Stimulated activated CD4-positive, alpha-beta T cell treated with anti-CD3 and anti-CD28 coated beads, Interleukin-1b, Interleukin-23, amount 100 ng/mL, for 1 hour (primary cell): ENCODE data around the gene ADAMTS19.
"Not testable (repeated sequence)": the region's sequence is repeated elsewhere in the genome, so short reads cannot be mapped to it uniquely, and the experiment has no call there.

ENCODE experiments used
- DNase-seq, 2 donors: peaks; one replicate each; pipeline ENCODE4 v3.0.0-alpha.2; 2020; ENCODE audit warnings: low read depth in 2 of 2

ADAMTS19 gene, protein sequence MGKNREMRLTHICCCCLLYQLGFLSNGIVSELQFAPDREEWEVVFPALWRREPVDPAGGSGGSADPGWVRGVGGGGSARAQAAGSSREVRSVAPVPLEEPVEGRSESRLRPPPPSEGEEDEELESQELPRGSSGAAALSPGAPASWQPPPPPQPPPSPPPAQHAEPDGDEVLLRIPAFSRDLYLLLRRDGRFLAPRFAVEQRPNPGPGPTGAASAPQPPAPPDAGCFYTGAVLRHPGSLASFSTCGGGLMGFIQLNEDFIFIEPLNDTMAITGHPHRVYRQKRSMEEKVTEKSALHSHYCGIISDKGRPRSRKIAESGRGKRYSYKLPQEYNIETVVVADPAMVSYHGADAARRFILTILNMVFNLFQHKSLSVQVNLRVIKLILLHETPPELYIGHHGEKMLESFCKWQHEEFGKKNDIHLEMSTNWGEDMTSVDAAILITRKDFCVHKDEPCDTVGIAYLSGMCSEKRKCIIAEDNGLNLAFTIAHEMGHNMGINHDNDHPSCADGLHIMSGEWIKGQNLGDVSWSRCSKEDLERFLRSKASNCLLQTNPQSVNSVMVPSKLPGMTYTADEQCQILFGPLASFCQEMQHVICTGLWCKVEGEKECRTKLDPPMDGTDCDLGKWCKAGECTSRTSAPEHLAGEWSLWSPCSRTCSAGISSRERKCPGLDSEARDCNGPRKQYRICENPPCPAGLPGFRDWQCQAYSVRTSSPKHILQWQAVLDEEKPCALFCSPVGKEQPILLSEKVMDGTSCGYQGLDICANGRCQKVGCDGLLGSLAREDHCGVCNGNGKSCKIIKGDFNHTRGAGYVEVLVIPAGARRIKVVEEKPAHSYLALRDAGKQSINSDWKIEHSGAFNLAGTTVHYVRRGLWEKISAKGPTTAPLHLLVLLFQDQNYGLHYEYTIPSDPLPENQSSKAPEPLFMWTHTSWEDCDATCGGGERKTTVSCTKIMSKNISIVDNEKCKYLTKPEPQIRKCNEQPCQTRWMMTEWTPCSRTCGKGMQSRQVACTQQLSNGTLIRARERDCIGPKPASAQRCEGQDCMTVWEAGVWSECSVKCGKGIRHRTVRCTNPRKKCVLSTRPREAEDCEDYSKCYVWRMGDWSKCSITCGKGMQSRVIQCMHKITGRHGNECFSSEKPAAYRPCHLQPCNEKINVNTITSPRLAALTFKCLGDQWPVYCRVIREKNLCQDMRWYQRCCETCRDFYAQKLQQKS

DNA sequence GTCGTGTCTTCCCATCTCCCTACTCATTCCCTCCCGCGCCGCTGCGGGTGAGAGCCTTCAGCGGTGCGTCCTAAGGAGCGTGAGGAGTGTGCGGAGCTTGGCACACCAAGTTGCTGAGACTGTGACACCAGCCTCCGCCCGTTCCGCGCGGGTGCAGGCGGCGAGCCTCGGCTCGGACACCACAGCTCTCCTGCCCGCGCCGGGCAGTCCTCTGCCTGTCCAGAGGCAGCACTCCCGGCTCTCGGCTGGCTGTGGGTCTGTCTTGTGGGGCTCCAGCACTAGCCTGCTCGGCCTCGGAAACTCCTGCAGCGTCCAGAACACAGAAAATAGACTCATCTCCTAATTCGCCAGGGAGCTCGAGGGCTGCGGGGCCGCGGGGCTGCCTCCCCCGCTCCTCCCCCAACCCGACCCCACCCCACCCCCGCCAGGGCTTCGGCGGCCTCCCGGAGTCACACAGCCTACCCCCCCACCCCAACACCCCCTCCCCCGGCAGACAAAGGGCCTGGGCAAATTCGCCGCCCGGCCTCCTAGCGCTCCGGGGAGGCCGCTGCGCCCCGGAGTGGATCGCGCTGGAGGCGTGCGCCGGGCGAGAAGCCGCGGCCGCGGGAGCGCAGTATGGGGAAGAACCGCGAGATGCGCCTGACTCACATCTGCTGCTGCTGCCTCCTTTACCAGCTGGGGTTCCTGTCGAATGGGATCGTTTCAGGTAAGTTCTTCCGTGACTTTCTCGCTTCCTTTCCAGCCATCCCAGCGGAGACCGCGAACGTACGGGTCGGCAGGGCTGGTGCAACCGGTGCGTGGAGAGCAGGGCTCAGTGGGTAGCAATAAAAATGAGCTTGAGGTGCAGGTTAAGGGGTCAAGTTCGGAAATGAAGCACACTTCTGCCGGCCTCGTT, at the start of gene ADAMTS19:
TSS of gene ADAMTS19 (plus strand) at position 522 of the 895 bp plus-strand sequence. CDS start at position 616, 94 bp downstream.
- DNase-seq: no peak

DNA sequence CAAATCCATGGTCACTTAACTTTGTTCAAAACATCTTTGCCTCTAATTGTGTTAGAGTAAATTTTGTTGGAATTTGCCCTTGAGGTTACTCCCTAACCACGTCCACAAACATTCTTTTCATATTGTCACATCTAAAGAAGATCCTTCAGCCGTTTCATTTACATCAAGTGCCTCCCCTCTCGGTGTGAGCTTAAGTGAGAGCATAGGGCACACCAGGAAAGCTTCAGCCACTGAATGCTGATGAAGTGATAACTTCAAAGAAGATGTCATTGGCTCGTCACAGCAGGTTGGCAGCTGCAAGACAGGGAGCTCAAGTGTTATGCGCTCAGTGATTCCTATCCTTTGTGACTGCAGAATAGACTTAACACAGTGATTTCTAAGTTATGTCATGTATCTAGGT, 49.6 kb upstream of the ADAMTS19 start:
- DNase-seq: no peak

DNA sequence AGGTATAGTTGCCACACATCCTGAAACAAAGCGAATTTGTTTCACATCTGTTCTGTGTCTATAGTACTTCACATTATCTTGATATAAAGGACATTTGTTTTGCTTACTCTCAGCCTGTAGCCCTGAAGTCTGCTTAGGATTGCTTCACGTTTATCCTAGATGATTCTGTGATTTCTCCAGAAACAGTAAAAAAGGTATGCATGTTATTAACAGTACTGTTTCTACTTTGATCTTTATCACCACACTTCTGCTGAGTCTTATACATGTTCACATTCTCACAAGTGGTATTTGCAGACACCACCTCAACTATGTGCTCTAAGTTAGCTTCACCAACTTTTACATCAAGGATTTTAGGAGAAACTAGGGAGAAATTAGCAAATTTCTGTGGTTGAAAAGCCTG, 47.4 kb upstream of the ADAMTS19 start:
- DNase-seq: no peak

DNA sequence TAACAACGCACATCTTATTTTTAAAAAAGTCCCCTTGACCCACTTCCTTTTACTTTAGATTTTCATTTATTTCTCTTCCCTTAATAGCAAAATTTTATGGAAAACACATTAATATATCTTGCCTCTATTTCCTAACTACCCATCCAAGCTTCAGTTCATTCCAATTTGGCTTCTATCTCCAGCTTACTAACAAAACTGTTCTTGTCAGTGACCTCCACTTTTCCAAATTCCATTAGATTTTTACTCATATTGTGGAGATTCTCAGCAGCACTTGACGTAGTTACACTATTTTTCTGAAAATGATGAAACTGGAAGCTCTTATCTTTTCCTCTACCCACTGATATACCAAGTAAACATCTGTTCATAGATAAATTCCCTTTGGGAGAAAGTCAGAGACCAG, 46.5 kb upstream of the ADAMTS19 start:
- no peak for DNase-seq

DNA sequence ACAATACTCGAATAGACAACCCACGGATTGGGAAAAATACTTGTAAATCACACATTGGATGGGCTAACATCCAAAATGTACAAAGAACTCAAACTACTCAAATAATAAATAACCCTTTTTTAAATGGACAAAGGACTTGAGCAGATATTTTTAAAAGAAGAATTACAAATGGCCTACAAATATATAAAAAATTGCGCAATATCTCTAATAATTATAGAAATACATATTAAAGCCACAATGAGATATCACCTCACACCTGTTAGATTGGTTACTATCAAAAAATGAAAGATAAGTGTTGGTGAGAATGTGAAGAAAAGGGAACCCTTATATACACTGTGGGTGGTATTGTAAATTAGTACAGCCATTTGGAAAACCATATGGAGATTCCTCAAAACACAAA, 40.8 kb upstream of the ADAMTS19 start:
- DNase-seq: no peak

DNA sequence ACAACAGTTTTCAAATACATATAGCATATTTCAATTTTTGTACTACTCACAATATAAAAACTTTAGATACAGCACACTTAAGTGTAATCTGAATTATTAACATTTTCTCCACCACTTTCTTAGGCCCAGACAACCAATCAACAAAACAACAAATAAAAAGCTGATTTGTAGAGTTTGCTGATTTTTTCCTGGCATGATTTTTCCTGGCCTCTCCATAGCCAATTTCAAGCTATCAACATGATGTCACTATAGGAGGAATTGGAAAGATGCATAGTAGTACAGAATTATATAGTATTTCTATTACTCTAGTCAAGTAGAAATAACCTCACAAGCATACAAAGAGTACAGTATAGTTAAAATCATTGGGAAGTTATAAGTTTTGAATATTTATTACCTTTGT, 35.1 kb upstream of the ADAMTS19 start:
- no peak for DNase-seq

DNA sequence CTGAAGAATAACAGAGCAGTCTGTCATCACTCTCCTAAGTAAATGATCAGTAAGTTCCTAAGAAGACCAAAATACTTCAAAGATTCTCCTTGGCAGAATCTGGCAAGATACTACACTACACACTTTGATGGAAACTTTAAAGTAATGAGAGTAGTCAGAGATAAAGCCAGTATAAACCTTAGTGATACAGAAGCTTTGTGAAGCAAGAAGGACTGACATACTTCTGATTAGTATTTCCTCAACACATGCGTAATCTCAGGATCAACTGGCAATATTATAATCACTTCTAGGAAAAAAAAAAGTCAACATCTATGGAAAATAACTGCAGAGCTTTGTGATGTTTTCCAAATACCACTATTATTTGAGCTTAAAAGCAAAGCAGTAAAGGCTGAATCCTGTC, 34.0 kb upstream of the ADAMTS19 start:
- DNase-seq: no peak

DNA sequence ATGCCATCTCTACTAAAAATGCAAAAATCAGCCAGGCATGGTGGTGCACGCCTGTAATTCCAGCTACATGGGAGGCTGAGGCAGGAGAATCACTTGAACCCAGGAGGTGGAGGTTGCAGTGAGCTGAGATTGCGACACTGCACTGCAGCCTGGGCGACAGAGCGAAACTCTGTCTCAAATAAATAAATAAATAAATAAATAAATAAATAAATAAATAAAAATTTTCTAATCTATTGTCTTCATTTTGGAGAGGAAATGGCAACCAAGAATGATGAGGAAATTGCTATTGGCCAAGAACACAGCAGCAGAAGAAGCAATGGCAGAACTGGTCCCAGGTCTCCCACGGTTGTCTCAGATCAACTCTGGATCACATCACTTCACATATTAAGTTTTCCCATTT, 31.5 kb upstream of the ADAMTS19 start:
- DNase-seq: not testable (repeated sequence)

DNA sequence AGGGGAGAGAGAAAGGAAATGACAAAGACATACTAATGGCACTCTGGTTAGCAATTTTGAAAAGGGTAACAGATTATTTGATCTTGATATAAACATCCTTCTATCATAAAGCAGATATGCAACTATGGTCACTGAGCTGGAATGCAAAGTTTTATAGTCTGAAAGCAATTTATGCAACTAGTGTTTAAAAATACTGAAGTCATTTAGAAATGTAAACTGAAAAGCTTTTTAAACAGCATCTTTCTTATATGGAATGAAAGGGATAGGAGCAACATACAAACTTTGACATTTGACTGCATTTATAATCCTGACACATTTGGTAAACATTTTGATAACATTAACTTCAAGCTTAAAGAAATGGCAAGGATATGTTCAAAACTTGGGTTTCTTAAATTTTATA, 28.7 kb upstream of the ADAMTS19 start:
- DNase-seq: no peak

DNA sequence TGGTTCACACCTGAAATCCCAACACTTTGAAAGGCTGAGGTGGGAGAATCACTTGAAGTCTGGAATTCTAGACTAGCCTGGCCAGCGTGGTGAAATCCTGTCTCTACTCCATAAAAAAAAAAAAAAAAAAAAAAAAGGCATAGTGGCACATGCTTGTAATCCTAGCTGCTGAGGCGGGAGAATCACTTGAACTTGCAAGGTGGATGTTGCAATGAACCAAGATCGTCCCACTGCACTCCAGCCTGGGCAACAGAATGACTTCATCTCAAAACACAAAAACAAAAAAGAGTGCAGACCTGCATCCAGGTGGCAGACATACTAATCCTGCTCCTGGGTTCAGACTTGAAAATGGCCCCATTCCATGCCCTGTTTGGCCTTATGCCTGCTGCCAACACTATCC, 21.8 kb upstream of the ADAMTS19 start:
- no peak for DNase-seq

DNA sequence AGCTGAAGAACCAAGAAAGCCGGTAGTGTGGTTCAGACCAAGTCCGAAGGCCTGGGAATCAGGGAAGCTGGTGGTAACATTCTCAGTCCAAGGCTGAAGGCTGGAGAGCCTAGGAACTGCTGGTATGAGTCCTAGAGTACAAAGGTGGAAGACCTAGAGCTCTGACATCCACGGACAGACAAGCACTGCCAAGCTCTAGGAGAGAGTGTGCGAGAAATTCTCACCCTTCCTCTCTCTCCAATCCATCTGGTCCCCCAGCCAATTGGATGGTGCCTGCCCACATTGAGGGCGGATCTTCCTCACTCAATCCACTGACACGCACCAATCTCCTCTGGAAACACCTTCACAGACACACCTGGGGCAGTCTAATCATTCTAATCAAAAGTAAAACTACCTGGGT, 19.7 kb upstream of the ADAMTS19 start:
- no peak for DNase-seq

DNA sequence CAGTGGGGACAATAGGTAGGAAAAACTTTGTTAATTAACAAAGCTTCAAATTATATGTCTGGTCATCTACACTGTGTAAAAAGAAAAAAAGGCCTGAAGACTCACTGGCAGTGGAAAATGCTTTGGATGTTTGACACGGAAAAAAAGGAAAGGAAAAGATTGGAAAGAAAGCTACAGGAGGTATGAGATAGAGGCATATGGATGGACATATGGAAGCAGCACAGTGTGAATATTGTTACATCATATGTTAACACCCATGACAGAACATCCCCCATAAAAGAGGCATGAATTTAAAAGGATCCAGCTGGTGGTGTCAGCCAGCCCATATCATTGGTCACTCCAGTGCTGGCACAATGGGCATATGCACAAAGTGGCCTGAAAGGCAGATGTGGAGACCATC, 19.0 kb upstream of the ADAMTS19 start:
- DNase-seq: no peak

DNA sequence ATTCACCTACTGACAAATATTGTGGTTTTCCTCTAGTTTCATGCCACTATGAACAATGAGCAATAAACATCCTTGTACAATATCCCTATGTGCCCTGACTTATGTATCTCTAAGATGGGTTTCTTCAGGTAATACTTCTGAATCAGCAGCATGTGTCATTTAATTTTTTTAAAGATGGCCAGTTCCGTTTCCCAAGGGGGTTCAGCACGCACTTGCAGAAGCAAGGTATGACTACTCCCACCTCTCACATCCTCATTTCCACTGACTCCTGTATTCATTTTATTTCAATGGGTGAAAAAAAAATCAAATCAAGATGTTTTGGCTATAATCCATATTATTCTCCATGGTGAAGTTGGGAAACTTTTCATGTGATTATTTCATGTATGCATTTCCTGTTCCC, 14.7 kb upstream of the ADAMTS19 start:
- DNase-seq: no peak

DNA sequence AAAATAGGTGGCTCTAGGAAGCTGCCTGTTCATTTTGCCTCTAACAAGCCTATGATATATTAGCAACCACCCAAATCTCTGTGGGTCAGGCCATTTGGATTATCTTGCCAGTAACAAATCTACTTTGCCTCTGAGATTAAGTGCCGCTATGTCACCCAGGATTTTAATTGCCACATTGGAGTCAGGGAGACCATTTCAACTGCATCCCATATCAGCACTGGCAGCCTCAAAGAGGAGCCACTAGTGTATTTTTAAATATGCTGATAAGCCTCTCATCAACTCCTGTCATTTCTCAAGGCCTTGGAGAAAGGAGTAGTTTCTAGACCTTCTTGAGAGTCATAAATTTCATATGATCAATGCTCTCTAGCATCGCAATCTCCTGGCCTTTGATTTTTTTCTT, 12.1 kb upstream of the ADAMTS19 start:
- no peak for DNase-seq

DNA sequence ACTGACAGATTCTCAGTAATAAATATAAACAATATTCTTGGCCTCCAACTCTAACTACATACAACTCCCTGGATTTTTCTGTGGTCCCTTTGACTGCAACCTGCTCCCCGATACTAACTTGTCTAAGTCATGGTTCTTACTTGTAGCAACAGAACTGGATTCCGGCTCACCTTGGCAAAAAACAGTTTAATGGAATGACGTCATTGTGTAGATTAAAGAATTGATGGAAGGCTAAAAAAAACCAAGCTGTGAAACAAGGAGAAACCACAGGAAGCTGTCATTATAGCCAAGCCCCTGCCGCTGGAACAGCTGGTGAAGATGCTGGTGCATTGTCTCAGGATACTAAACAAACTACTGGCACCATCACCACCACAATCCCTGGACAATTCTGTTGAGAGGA, 11.4 kb upstream of the ADAMTS19 start:
- DNase-seq: no peak

DNA sequence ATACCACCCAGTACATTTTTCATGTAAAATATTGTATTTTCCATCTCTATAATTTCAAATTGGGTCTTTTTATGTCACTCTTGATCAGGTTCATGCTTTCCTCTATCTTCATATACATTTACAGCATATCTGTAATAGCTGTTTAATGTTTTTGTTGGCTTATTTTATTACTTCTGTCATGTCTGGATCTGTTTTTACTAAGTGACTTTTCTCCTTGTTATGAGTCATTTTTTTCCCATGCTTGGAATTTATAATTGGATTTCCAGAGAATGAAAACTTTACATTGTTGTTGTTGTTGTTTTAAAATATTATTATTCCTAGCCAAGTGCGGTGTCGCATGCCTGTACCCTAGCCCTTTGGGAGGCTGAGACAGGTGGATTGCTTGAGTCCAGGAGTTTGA, 5.6 kb upstream of the ADAMTS19 start:
- DNase-seq: no peak

DNA sequence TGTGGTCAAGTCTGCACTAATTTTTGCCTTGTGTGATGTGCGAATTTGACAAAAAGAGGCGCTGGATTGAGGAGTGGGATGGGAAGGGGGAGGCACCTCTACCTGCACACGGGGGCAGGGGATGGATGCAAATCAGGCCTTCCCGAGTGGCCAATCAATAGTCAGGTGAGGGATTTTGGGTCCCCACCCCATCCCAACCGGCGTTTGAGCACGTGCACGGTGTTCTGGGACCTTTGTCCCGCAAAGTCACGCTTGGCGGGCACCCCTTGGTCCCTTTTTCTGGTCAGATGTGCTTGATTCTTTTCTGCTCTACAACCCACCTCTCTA, 685 bp upstream of the ADAMTS19 start:
- no peak for DNase-seq

DNA sequence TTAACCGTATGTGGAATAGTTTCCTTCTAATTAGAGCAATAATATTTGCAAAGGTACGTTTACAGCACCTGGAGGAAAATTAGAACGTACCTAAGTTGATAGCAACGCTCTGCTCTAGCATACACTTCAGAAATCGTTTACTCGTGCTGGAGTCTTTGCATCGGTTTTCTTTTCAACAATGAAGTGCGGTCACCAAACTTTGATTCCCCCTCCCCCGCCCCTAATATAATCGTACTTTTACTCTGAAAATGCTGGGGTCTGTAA, 506 bp downstream of the ADAMTS19 start:
- DNase-seq: no peak

DNA sequence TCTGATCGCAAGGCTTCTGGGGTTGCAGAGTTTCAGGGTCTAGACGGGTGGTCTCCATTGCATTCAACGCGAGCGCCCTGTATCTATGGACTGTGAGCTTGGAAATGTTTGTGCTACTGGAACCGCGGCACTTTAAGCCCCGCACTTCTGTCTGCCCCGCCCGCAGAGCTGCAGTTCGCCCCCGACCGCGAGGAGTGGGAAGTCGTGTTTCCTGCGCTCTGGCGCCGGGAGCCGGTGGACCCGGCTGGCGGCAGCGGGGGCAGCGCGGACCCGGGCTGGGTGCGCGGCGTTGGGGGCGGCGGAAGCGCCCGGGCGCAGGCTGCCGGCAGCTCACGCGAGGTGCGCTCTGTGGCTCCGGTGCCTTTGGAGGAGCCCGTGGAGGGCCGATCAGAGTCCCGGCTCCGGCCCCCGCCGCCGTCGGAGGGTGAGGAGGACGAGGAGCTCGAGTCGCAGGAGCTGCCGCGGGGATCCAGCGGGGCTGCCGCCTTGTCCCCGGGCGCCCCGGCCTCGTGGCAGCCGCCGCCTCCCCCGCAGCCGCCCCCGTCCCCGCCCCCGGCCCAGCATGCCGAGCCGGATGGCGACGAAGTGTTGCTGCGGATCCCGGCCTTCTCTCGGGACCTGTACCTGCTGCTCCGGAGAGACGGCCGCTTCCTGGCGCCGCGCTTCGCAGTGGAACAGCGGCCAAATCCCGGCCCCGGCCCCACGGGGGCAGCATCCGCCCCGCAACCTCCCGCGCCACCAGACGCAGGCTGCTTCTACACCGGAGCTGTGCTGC, 1.0 kb downstream of the ADAMTS19 start:
- DNase-seq: no peak

DNA sequence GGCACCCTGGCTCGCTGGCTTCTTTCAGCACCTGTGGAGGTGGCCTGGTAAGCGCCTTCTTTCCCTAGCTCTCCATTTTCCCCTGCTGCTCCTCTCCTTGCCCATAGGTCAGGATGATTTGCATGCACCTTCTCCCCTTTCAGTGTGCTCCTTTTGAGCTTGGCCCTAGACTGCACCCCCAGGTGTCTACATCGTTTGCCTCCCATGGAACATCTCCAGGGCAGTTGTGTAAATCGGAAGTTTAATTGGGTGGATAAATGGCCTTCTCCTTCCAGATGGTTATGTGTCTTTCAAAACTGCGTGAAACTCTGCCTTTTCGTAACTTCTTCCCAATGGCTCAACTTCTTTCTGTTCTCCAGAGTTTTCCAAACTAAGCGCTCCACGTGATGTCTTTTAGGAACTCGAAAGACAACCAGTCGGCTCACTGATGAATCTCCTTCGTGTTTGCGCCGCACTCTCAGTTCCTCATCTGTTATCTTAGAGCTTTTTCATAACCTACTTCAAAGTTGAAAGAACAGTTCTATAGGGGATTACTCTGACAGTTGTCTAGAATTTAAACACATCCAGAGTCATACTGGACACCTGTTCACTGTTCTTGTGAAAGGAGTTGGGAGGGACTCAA, 1.7 kb downstream of the ADAMTS19 start:
- no peak for DNase-seq
